Astrocyte of the spinal cord (primary cell): ENCODE measurements around the gene EXOC4.

Experiments used
- DNase-seq: peaks from one replicate; pipeline ENCODE4 v3.0.0; 2011; ENCODE audit warnings: low read depth, low spot score
- H3K4me3 ChIP-seq: 2 replicates; pipeline ENCODE4 v1.5.1; 2011; ENCODE audit warnings: low read depth, mild to moderate bottlenecking, low read length, moderate library complexity
- in situ Hi-C: cut with HindIII; loops from 2 replicates; pipeline ENCODE4 v1.10.0; 2017; ENCODE audit warnings: low sequenced_read_pairs
- TF ChIP-seq, protein P1 (sequence below): IDR thresholded peaks from 2 replicates; pipeline ENCODE4 v1.5.1; 2012; ENCODE audit warnings: low read depth, mild to moderate bottlenecking, low read length, inconsistent platforms

The EXOC4 gene

DNA sequence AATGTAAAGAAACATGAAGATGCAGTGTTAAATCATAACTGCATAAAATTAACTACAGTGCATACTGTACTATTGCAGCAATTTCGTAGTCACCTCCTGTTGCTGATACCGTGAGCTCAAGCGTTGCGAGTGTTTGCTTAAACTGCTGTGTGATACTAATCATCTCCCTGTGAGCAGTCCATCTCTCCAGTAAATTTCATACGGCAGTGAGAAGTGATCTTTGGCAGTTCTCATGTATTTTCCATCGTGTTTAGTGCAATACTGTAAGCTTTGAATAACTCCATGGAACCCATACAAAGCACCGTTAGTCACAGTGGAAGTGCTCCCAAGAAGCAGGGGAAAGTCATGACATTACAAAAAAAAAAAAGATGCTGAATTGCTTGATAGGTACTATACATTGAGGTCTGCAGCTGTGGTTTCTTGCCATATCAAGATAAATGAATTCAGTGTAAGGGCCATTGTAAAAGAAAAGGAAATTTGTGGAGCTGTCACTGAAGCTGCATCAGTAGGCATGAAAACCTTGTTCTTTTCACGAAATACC, 360.4 kb downstream of the EXOC4 start:
- DNase-seq, result no peak
- TF ChIP-seq, protein P1, sequence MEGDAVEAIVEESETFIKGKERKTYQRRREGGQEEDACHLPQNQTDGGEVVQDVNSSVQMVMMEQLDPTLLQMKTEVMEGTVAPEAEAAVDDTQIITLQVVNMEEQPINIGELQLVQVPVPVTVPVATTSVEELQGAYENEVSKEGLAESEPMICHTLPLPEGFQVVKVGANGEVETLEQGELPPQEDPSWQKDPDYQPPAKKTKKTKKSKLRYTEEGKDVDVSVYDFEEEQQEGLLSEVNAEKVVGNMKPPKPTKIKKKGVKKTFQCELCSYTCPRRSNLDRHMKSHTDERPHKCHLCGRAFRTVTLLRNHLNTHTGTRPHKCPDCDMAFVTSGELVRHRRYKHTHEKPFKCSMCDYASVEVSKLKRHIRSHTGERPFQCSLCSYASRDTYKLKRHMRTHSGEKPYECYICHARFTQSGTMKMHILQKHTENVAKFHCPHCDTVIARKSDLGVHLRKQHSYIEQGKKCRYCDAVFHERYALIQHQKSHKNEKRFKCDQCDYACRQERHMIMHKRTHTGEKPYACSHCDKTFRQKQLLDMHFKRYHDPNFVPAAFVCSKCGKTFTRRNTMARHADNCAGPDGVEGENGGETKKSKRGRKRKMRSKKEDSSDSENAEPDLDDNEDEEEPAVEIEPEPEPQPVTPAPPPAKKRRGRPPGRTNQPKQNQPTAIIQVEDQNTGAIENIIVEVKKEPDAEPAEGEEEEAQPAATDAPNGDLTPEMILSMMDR, result no peak
- in situ Hi-C loops, result no loop called here
- no peak overlapping the region for H3K4me3 ChIP-seq

DNA sequence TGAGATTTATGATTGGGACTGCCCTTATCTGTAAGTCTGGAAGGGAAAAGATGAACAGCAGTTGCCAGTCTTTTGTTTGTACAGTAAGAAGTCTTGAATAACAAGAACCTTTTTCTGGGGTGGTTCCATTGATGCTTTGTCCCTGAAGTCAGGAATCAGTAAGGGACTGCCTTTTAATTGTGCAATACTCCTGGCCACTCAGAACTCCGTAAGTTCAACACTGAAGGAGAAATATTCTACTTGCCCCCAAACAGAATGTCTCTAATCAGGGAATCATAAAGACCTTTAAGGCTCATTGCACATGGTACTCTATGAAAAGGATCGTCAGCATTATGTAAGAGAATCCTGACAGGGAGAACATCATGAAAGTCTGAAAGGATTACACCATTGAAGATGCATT, 361.4 kb downstream of the EXOC4 start:
- TF ChIP-seq, protein P1, result no peak
- H3K4me3 ChIP-seq, result no peak overlapping the region
- in situ Hi-C loops, result no loop called here
- no peak for DNase-seq

DNA sequence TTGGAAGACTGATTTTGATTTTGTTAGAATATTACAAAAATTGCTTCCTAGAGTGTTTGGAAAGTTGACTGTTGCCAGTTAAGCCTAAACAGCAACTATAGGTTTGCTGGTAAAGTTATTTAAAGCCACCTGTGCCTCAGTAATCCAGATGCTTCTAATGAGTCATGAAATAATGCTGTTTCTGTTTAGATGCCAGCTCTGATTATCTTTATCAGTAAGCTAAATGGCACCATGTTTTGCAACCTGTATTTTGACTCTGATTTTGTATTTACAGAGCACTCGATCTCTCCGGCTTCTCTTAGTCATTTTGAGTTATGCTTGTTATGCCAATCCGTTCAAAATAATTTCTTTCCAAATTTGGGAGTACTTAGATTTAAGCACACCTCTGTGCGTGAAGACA, 366.1 kb downstream of the EXOC4 start:
- DNase-seq, result no peak
- in situ Hi-C loops, result no loop called here
- TF ChIP-seq, protein P1, result no peak
- no peak overlapping the region for H3K4me3 ChIP-seq

DNA sequence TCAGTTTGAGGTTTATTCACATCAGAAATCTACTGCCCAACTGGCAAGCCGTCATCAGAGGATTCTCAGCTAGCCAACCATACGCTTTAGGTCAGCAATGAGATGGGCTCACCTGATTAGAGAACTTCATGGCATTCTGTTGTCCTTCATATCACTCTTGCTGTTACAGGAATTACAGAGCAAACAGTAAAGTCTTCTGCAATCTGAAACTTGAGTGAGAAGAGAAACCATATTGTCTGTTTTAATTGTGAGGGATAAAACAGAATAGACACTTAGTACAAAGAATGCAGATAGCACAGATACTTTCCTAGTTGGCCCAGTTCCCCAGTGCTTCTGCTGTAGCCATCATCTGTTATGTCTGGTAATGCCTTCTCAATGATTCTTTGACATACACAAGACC, 366.6 kb downstream of the EXOC4 start:
- DNase-seq, result no peak
- in situ Hi-C loops, result no loop called here
- no peak overlapping the region for H3K4me3 ChIP-seq
- TF ChIP-seq, protein P1, result no peak

DNA sequence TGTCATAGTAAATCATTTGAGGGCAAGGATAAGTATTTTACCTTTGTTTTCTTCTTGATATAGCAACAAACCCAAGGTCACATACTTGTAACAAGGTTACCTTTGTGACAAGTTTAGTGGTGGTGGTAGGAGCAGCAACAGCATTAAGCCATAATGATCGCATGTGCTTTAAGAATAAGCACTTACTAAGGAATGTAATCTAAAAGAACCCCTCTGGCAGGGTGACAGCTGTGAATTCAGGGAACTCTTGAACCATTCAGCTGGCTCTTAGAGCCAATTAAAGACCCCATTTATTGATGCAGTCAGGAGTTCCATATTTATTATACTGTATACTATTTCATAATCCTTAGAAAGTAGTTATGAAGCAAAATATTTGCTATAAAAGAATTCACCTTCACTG, 370.8 kb downstream of the EXOC4 start:
- TF ChIP-seq, protein P1, result no peak
- H3K4me3 ChIP-seq, result no peak overlapping the region
- DNase-seq, result no peak
- in situ Hi-C loops, result no loop called here

DNA sequence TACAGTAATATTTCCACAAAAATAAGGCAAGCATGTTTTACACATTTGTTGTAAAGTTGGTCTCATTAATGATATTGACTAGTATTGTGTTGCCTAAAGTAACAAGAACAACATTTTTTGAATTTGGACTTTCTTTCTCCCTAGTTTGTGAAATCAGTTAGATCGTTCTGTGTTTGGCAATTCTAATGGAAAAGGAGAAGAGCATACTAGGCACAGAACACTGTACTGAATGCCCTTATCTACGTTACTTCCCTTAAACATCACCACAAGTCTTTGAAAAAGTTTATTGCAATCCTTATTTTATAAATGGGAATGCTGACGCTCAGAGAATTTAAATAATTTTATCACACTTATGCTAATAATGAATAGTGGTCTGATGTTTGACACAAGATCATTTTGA, 372.2 kb downstream of the EXOC4 start:
- in situ Hi-C loops, result no loop called here
- TF ChIP-seq, protein P1, result no peak
- H3K4me3 ChIP-seq, result no peak overlapping the region
- DNase-seq, result no peak

DNA sequence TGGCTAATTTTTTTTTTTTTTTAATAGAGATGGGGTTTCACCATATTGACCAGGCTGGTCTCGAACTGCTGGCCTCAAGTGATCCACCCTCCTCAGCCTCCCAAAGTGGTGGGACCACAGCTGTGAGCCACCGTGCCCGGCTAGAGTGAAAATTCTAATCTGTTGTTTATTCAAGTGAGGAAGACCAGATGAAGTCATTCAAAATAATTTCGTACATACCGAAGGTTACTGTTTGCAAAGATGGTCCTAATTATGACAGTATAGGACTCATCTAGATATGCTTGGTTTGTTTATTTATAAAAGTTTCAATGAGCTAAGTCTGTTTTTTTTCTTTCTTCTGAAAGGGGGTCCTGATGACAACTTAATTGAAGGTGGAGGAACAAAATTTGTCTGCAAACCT, 376.8 kb downstream of the EXOC4 start:
- DNase-seq, result peak; percentile 10
- in situ Hi-C loops, result no loop called here
- no peak overlapping the region for H3K4me3 ChIP-seq
- TF ChIP-seq, protein P1, result no peak
